ENCODE results near the gene USP9Y. TPM values are rescaled to one million over a fixed set of nuclear protein-coding genes. Genes with fewer than 3 reads are reported as not detected.
"Not testable (repeated sequence)": the region's sequence is repeated elsewhere in the genome, so short reads cannot be mapped to it uniquely, and the experiment has no call there.

Gene USP9Y
- total RNA-seq: 10 to 100 TPM; 16.2 to 16.6 TPM

GRCh38 chrY:12701181-12701695 is at the start of gene USP9Y:
USP9Y (plus strand) TSS chrY:12701231; CDS start chrY:12709448, 8,217 bp downstream.
- Mint-ChIP-seq H3K36me3 (peaks cover 60% of the 10 kb centered on the region), H3K27me3 (no peaks in the 10 kb centered on the region), H3K9me3 (peaks cover 32% of the 10 kb centered on the region), H3K4me1 (ENCODE audit: low read depth) (peaks cover 11% of the 10 kb centered on the region), H3K27ac (no peak within 1 kb of the TSS), H3K4me3 (no peak within 1 kb of the TSS)
- no peak for DNase-seq
- intact Hi-C loops (cut with micrococcal nuclease): no loop called here
- ChIA-PET CTCF (no interaction called here), POLR2A (no interaction called here)

- Mint-ChIP-seq H3K27me3 (no peaks in the 10 kb centered on the region), H3K27ac (no peak overlapping the region), H3K9me3 (peaks cover 5% of the 10 kb centered on the region), H3K4me1 (ENCODE audit: low read depth) (no peaks in the 10 kb centered on the region), H3K36me3 (no peaks in the 10 kb centered on the region), H3K4me3 (no peak overlapping the region)
- intact Hi-C loops (cut with micrococcal nuclease): no loop called here
- ChIA-PET POLR2A (no interaction called here), CTCF (no interaction called here)
- DNase-seq: no peak
These were observed 49.4 kb upstream of the USP9Y start for GRCh38 chrY:12651621-12652036.

GRCh38 chrY:12661745-12662681 is 39.0 kb upstream of the USP9Y start:
- no peaks in the 10 kb centered on the region for H3K27me3 Mint-ChIP-seq
- H3K4me1 Mint-ChIP-seq (ENCODE audit: low read depth): peaks cover 10% of the 10 kb centered on the region
- H3K36me3 Mint-ChIP-seq: peaks cover 15% of the 10 kb centered on the region
- peak overlapping the region; percentile 99 for H3K27ac Mint-ChIP-seq
- intact Hi-C loops (cut with micrococcal nuclease): loop anchor here (1.0 to 10.0 kb wide), 3 partner anchors 103 to 813 kb away; no protein-coding TSS in a partner anchor
- ChIA-PET POLR2A (interaction anchor here (0.8 kb wide), 1 partner anchor 242 kb away, joined by 3 read pairs; the partner anchor contains the start of gene DDX3Y), CTCF (interaction anchor here (1.6 kb wide), 1 partner anchor 47 kb away, joined by 4 read pairs; no protein-coding TSS in a partner anchor)
- no peaks in the 10 kb centered on the region for H3K9me3 Mint-ChIP-seq
- peak; percentile 89 for DNase-seq
- H3K4me3 Mint-ChIP-seq: peak overlapping the region; percentile 97

- intact Hi-C loops (cut with micrococcal nuclease): loop anchor here (1.0 to 10.0 kb wide), 4 partner anchors 70 to 812 kb away; no protein-coding TSS in a partner anchor
- Mint-ChIP-seq H3K36me3 (peaks cover 15% of the 10 kb centered on the region), H3K27ac (peak overlapping the region; percentile 99), H3K9me3 (no peaks in the 10 kb centered on the region), H3K27me3 (no peaks in the 10 kb centered on the region), H3K4me1 (ENCODE audit: low read depth) (peaks cover 14% of the 10 kb centered on the region), H3K4me3 (peak overlapping the region; percentile 97)
- ChIA-PET POLR2A (interaction anchor here (0.8 kb wide), 1 partner anchor 241 kb away, joined by 3 read pairs; the partner anchor contains the start of gene DDX3Y), CTCF (no interaction called here)
- DNase-seq: peak; percentile 74
These were observed 38.1 kb upstream of the USP9Y start for GRCh38 chrY:12662745-12663591.

GRCh38 chrY:12663845-12664244 is 37.2 kb upstream of the USP9Y start:
- intact Hi-C loops (cut with micrococcal nuclease): loop anchor here (1.0 to 10.0 kb wide), 3 partner anchors 69 to 811 kb away; no protein-coding TSS in a partner anchor
- H3K4me3 Mint-ChIP-seq: peak overlapping the region; percentile 97
- POLR2A ChIA-PET, H3K9me3 Mint-ChIP-seq, CTCF ChIA-PET, H3K27me3 Mint-ChIP-seq: not testable (repeated sequence)
- H3K4me1 Mint-ChIP-seq (ENCODE audit: low read depth): peaks cover 19% of the 10 kb centered on the region
- peak; percentile 16 for DNase-seq
- peak overlapping the region; percentile 99 for H3K27ac Mint-ChIP-seq
- H3K36me3 Mint-ChIP-seq: peaks cover 15% of the 10 kb centered on the region

- no peak overlapping the region for H3K27ac Mint-ChIP-seq
- peaks cover 6% of the 10 kb centered on the region for H3K9me3 Mint-ChIP-seq
- ChIA-PET CTCF (no interaction called here), POLR2A (no interaction called here)
- no peak for DNase-seq
- H3K4me1 Mint-ChIP-seq (ENCODE audit: low read depth): peaks cover 29% of the 10 kb centered on the region
- H3K27me3 Mint-ChIP-seq: no peaks in the 10 kb centered on the region
- H3K4me3 Mint-ChIP-seq: no peak overlapping the region
- H3K36me3 Mint-ChIP-seq: peaks cover 16% of the 10 kb centered on the region
- intact Hi-C loops (cut with micrococcal nuclease): no loop called here
These were observed 22.9 kb upstream of the USP9Y start for GRCh38 chrY:12678111-12678510.

GRCh38 chrY:12681535-12681934 is 19.5 kb upstream of the USP9Y start:
- intact Hi-C loops (cut with micrococcal nuclease): no loop called here

GRCh38 chrY:12688337-12688736 is 12.7 kb upstream of the USP9Y start:
- Mint-ChIP-seq H3K4me1 (ENCODE audit: low read depth) (peaks cover 4% of the 10 kb centered on the region), H3K27me3 (no peaks in the 10 kb centered on the region), H3K9me3 (peaks cover 7% of the 10 kb centered on the region), H3K4me3 (no peak overlapping the region), H3K36me3 (peaks cover 45% of the 10 kb centered on the region), H3K27ac (no peak overlapping the region)
- DNase-seq: no peak
- ChIA-PET POLR2A (no interaction called here), CTCF (no interaction called here)
- intact Hi-C loops (cut with micrococcal nuclease): no loop called here

More at GRCh38 chrY:12681535-12681934, 19.5 kb upstream of the USP9Y start:
- POLR2A ChIA-PET: no interaction called here
- H3K4me3 Mint-ChIP-seq: no peak overlapping the region
- H3K4me1 Mint-ChIP-seq (ENCODE audit: low read depth): peaks cover 32% of the 10 kb centered on the region
- peaks cover 20% of the 10 kb centered on the region for H3K36me3 Mint-ChIP-seq
- peak overlapping the region; percentile 23 for H3K27ac Mint-ChIP-seq
- CTCF ChIA-PET: no interaction called here
- H3K9me3 Mint-ChIP-seq: peaks cover 5% of the 10 kb centered on the region
- no peaks in the 10 kb centered on the region for H3K27me3 Mint-ChIP-seq
- no peak for DNase-seq

GRCh38 chrY:12700087-12700486 is 944 bp upstream of the USP9Y start:
- Mint-ChIP-seq H3K27me3 (no peaks in the 10 kb centered on the region), H3K9me3 (peaks cover 32% of the 10 kb centered on the region), H3K4me3 (no peak overlapping the region), H3K36me3 (peaks cover 60% of the 10 kb centered on the region), H3K27ac (no peak overlapping the region), H3K4me1 (ENCODE audit: low read depth) (peaks cover 5% of the 10 kb centered on the region)
- ChIA-PET CTCF (no interaction called here), POLR2A (no interaction called here)
- intact Hi-C loops (cut with micrococcal nuclease): no loop called here
- DNase-seq: no peak

- POLR2A ChIA-PET: no interaction called here
- Mint-ChIP-seq H3K27me3 (no peaks in the 10 kb centered on the region), H3K4me3 (no peak overlapping the region), H3K4me1 (ENCODE audit: low read depth) (peaks cover 13% of the 10 kb centered on the region), H3K27ac (no peak overlapping the region), H3K36me3 (peaks cover 64% of the 10 kb centered on the region), H3K9me3 (peaks cover 32% of the 10 kb centered on the region)
- CTCF ChIA-PET: no interaction called here
- intact Hi-C loops (cut with micrococcal nuclease): no loop called here
- no peak for DNase-seq
These were observed 1.1 kb downstream of the USP9Y start for GRCh38 chrY:12702174-12702573.

- POLR2A ChIA-PET: no interaction called here
- Mint-ChIP-seq H3K4me3 (no peak overlapping the region), H3K27me3 (no peaks in the 10 kb centered on the region), H3K27ac (no peak overlapping the region), H3K4me1 (ENCODE audit: low read depth) (peaks cover 27% of the 10 kb centered on the region), H3K9me3 (no peaks in the 10 kb centered on the region), H3K36me3 (peaks cover 10% of the 10 kb centered on the region)
- CTCF ChIA-PET: no interaction called here
- DNase-seq: no peak
- intact Hi-C loops (cut with micrococcal nuclease): no loop called here
These were observed 9.4 kb downstream of the USP9Y start for GRCh38 chrY:12710460-12710859.

- Mint-ChIP-seq H3K9me3 (no peaks in the 10 kb centered on the region), H3K4me3 (no peak overlapping the region), H3K27me3 (no peaks in the 10 kb centered on the region), H3K36me3 (peaks cover 12% of the 10 kb centered on the region), H3K27ac (no peak overlapping the region), H3K4me1 (ENCODE audit: low read depth) (peaks cover 17% of the 10 kb centered on the region)
- POLR2A ChIA-PET: no interaction called here
- CTCF ChIA-PET: no interaction called here
- intact Hi-C loops (cut with micrococcal nuclease): no loop called here
- DNase-seq: no peak
These were observed 14.3 kb downstream of the USP9Y start for GRCh38 chrY:12715376-12715775.
